HT-29 (cell line): ENCODE data around the gene ING3. TPM values are rescaled to one million over a fixed set of nuclear protein-coding genes. Genes with fewer than 3 reads are reported as not detected.
"Not testable (repeated sequence)": the region's sequence is repeated elsewhere in the genome, so short reads cannot be mapped to it uniquely, and the experiment has no call there.

Experiments used
- DNase-seq: peaks from one replicate; pipeline ENCODE4 v3.0.0-alpha.2; 2015; ENCODE audit warnings: low spot score
- total RNA-seq: library from RNA; depleted of rRNA; stranded (reverse); fragments of >200 nt; shearing (Covaris generic); gene quantifications from 2 replicates; pipeline ENCODE4 v1.2.3, GENCODE V29; 2014

The ING3 gene
- total RNA-seq, 1 experiment from 2014 or later: 8.3 TPM

DNA sequence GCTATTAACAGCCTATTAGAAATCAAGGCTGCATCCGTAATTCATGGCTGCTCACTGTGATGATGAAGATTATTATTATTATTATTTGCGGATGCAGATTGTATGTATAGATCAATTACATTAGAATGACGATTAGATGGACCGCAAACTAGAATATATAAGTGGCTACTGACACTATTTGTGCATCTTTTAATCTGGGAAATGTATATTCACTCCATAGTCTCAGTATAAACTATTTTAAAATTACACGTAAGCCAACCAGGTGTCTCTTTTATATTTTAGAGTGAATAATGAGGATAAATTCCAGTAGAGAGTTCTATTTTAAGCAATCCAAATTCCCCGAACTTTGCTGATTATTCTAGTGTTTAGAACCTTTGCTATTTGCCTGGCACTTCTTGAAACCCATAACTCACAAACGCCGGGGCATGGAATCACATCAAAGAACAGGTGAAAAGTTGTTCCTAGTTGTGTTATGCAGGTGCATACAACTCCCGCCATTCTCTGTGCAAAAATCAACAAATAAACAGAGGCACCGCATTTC, 509 bp upstream of the ING3 start:
- DNase-seq: no peak

DNA sequence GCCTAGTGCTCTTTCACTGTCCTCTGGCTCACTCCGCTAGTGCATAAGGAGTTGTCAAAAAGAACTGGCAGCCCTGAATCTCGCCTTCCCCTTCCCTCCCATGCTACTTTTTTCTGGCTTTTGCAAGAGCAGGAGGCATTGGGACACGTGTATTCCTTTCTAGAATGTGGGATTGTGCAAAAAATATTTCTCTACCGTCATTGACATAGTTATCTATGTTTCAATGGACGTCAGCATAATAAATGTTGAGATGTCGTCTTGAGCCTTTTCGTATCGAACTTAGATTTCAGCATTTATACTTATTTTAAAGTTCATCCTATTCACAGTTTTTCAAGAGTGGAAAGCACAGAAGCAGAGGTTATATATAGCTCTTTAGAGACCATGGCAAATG, 727 bp downstream of the ING3 start:
- no peak for DNase-seq

DNA sequence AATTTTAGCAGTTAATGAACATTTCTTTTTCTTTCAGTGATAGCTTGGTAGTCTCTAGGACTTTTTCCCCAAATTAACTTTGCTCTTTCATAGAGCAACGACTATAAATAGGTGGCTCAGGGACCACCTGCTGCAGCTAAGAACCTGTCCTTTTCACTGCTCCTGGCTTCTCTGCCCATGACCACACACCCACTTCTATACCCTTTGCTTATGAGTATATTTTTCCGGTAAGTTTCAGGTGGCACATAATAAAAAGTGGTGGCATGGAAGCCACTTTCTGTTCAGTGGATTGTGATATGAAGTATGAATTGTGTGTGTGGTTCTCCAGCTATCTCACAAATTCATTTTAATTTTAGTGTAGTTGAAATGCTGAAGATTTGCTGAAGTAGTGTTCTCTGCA, 1.2 kb downstream of the ING3 start:
- DNase-seq: peak; percentile 23

DNA sequence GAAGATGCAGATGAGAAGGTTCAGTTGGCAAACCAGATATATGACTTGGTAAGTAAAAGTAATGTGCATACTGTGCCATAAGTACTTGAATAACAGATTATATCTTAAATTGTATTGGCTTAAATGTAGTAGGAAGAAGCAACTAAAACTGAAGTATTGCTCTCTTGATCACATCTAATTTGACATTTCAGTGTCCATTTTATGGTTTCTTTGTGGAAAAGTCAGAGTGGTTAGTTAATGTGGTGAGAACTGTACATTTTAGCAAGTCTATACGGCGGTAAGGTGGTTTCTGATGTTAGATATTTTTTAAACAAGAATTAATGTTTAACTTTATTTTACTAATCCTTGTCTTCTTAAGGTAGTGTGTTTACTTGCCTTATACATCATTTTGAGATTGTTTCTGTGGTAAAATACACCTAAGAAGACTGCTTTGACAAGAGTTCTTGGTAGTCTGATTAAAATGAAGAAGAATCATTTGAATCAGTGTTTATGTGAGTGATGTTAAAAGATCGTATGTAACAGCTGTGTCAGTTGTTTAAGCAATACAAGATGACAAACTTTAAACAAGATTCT, 5.1 kb downstream of the ING3 start:
- DNase-seq: no peak

DNA sequence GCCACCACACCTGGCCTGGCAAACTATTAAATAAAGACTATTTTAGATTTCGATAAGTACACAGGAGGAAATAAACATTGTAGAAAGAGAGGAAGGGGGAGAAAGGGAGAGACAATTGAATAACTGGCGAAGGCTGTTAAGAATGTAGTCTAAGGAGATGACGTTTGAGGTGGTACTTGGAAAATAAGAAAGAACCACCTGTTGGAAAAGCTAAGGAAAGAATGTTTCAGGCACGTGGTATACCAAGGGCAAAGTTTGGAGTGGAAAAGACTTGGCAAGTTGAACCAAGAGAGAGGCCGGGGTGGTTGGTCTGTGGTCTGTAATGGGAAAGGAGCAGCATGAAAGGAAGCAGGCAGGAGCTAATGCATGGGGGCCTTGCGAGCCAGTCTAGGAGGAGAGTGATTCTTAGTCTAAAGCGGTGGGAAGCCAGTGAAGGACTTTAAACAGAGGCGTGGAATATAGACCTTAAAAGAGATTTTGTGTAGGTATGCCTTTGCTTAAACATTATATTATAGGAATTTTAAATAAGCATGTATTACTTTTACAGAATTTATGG, 9.4 kb downstream of the ING3 start:
- DNase-seq: no peak

DNA sequence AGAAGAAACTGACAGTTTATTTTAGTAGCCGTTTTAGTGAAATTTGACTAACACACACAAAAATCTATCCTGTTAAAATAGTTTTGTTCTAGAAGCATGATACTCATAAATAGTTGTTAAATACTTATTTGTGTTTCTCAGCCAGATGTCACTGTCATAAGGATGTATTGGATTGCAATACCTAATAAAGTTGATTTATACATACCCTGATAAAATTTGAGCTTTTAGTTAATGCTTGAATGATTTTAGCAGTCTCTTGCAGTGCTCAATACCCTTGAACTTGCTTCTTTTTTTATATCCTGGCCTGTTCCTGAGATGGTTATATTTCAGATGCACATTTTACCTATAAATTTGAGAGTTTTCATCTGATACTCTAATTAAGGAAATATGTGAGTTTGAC, 10.1 kb downstream of the ING3 start:
- no peak for DNase-seq

DNA sequence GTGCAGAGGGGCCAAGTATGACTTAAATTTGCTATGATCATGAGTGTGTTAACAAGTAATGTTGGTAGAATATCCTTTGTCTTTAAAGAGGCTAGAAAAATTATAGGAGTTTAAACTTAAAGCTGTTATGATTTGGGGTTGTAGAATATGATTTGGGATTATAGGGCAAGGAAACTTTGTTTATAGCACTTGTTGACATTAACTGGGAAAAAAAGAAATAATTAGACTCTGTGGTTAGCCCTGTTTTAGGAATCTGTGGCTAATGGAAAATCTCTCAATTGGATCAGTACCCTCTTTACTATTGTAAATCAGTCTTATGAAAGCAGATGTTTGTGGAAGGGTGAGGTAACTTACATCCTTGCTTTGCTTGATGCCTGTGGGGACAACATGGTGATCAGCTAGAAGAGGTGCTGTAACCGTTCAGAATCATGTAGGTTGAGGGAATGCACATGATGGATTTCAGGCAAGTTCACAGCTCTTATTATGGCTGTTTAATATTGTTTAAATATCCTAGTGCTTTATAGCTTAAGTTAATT, 11.1 kb downstream of the ING3 start:
- DNase-seq: no peak

DNA sequence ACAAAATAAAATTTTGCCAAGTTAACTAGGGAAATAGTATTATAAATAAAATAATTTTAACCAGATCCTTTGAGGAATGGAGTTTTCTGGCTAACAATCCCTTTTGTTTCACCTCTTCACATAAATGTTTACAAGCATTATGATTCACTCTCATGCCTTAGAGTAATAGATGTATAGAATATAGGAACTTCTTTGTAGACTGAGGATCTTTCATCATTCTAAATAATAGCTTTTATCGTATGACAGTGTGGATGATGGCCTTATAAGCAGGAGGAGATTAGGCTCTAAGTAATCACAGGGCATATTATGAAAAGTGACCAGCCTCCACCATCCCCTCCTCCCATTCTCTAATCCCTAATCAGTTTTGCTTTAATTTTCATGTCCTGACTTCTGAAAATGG, 13.5 kb downstream of the ING3 start:
- no peak for DNase-seq

DNA sequence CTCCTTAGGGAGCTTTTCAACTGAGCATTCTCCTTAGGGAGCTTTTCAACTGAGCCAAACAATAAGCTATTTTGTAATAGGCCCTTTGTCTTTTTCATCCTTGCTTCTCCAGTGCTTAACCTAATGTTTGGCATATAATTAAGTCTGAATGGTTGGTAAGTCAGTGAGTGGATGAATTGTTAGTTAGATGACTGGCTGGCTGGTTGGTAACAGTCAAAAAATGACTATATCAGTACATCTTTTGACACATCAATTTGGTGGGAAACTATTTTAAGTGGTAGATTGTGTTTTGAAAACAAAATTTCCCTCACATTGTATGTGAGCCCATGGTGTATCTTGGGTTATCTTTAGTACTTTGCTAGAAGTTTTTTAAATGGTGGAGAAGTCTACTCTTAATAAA, 16.4 kb downstream of the ING3 start:
- DNase-seq: no peak

DNA sequence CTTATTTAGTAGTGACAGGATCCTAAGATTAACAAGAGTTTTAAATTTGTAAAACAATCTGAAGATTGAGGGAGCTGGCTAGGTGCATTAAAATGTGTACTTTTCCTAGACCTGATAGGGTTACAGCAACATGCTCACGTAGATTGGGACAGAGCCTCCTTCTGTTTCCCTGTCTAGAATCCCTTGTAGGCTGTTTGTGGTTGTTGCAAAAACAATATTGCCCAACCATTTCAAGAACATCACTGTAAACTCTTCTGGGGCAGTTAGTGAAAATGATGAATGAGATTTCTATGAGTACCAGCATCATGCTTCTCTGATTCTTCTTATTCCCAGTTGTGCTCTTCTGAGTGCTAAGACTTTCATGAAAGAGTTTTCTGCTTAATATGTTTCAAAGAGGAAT, 23.3 kb downstream of the ING3 start:
- no peak for DNase-seq

DNA sequence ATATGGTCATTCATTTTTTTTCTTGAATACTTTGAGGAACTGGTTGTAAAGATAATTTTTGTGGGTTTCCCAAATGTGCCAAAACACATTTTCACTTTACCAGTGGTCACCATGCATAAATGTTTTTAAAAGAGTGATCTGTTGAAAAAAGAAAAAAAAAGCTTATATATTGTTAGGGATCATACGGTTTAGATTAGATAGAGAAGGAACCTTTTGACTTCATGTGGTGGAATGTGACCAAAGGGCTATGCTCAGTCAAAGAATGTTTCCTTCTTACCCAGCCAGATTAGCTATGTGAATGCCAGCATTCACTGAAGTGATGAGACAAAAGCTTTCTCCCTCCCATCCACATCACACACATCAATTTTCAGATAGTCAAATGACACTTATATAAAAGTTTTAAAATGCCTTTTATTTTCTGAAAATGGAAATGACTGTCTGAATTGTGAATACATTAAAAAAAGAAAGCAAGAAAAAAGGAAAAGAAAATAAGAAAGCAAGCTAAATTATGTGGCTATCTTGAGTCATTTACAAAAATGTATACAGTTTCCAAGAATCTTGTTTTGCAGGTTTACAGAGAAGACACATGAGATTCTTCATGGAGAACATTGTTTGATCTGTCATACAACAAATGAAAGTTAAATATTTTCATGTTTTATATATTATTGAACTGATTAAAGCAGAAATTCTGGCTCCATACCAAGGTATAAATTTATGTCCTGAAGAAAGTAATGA, 29.4 kb downstream of the ING3 start:
- DNase-seq: no peak

DNA sequence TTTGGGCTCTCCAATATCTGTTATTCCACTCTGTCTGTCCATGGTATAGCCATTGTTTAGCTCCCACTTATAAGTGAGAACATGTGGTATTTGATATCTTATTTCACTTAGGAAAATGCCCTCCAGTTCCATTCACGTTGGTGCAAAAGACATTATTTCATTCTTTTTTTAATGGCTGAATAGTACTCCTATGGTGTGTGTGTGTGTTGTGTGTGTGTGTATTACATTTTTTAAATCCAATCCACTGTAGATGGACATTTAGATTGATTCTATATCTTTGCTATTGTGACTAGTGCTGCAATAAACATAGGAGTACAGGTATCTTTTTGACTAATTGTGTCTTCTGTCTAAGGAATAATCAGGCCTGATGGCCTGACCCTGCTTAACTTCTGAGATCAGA, 30.5 kb downstream of the ING3 start:
- no peak for DNase-seq

DNA sequence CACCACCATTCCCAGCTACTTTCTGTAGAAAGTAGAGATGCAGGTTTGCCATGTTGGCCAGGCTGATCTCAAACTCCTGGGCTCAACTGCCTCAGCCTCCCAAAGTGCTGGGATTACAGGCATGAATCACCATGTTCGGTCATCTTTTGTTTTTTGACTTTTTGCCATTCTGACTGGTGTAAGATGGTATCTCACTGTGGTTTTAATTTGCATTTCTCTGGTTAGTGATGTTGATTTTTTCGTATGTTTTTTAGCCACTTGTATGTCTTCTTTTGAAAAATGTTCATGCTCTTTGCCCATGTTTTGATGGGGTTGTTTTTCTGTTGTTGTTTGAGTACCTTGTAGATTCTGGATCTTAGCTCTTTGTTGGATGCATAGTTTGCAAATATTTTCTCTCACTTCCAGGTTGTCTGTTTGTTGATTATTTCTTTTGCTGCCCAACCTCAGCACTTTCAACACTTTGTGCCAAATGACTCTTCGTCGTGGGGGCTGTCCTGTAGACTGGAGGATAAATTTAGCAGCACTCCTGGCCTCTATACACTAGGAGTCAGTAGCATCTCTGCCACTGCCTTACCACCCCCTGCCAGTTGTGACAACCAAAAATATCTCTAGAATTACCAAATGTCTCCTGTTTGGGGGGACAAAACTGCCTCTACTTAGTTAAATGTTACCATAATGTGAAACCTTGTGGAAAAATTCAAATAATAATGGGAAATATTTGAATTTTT, 31.5 kb downstream of the ING3 start:
- no peak for DNase-seq

DNA sequence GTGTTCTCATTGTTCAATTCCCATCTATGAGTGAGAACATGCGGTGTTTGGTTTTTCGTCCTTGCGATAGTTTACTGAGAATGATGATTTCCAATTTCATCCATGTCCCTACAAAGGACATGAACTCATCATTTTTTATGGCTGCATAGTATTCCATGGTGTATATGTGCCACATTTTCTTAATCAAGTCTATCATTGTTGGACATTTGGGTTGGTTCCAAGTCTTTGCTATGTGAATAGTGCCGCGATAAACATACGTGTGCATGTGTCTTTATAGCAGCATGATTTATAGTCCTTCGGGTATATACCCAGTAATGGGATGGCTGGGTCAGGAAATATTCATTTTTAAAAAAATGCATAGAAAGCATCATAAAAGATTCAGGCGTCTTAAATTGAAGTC, 33.0 kb downstream of the ING3 start:
- DNase-seq: not testable (repeated sequence)

DNA sequence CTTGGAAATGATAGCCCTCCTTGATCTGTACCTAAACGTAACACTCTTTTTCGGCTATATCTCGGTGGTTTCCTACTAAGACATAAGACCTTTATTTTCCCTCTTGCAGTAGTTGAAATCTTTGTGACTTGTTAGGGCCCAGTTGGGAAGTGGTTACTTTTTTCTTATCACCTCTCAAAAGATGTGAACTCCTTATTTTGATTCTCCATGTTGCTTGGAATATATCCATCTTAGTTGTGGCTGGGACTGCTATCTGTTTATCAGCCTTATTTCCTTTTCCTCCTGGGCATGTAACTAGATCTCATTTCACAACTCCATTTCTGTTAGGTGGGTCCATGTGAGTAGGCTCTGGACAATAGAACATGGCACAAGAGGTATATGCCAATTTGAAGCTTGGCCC, 33.8 kb downstream of the ING3 start:
- no peak for DNase-seq

DNA sequence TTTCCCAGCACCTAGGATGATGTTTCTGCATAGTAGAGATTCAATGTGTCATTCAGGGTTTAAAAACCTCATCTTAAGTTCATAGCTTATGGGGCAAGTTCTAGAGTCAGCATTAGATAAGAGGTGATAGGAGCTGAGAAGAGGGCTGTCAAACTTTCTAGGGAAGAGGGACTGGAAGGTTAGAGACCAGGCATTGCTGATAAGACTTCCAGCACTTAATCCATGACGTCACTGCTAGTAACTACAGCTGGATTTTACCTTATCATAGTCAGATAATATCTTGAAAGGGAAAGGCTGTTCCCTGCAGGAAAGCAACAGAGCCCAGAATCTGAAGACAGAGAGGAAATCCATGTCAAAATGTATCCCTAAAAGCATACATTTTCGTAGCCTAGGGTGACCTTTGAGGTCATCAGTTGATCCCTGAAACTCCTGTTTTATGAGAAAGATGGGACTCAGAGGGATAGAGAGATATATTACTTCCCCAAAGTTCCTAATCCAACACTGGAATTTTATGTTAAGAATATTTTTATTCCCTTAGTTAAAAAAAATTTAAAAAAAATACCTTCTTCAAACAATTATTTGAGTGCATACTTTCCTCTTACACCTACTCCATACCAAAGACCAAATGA, 34.7 kb downstream of the ING3 start:
- DNase-seq: no peak

DNA sequence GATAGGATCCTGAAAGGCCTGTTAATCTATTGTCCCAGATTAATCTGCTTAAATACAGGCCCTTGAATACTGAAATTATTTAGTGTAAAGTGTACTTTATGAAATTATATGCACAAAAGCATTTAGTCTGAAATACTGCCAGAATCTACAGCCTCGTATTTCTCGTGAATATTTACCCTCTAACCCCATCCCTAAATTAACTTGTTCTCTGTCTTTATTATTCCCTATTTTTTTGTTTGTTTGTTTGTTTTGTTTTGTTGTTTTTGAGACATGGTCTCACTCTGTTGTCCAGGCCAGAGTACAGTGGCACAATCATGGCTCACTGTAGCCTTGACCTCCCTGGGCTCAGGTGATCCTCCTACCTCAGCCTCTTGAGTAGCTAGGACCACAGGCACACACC, 35.3 kb downstream of the ING3 start:
- no peak for DNase-seq

DNA sequence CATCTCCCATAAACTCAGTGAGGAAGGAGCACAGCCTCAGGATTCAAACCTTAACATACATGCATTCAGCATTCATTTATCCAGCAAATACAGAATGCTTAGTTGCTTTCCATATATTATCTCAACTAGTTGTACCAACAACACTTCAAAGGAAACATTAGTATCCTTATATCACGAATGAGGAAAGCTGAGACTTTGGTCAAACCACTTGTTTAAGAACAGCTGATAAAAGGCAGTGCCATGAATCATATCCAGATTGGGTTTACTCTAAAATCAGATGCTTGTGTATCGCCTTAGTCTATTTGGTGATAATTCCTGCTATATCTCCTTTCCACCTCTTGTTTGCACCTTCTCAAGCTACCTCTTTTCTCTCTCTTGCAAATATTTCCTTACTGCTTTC, 36.1 kb downstream of the ING3 start:
- no peak for DNase-seq

DNA sequence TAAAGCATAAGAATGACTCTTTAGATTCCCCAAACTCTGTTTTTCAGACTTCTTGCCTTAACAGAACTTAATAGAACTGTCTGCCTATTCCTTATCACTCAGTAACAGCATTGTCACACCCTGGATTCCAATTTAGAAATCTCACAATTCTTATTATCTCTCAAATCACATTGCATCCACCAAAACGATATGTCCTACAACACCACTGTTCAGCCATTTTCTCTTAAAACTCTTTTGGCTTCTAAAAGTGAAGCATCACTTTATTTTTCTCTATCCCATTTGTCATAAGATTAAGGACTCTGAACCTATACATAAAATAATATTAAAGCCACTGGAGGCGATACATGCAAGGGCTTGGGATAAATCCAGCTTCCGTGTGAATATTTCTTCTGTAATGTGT, 36.7 kb downstream of the ING3 start:
- no peak for DNase-seq

DNA sequence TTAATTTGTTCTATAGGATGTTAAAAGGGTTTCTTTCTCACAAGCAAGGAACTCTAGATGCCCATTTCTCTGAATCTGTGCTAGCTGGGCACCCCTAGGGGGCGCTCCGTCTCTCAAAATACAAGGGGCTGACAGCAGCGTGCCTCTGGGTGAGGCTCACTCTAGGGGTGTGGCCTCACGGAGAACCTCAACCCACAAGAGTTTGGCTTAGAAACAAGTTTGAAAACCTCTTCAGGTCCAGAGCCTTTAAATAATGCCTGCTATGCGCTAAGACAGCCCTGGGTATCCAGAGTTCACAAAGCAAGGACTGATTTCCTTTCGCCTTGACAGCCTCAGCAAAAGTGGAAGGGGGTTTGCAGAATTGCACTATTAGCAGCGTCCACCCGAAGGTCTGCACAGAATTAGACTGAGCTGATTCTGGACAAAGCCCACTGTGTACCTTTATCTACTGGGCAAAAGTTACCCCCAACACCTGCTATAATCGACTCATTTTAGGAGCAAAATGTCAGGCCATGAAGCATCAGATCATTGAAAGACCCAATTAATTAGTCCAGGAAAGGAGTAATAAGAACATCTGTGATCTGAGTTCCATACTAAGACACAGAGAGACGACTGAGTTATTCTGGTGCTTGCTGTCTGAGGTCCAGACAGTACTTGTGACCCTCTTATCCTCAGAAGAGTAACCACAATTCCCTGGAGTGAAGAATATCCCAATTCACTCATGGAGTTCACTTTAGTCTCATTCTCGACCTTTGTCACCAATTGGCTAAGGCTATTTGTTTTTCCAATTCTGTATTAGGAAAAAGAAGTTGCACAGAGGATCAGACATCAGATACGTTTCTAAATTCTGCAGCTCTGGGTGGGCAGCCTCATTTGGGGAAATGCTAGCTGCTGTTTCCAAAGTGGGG, 37.4 kb downstream of the ING3 start:
- peak; percentile 90 for DNase-seq
